ENCODE data around the gene KCNJ5. TPM values are rescaled to one million over a fixed set of nuclear protein-coding genes. Genes with fewer than 3 reads are reported as not detected.

The KCNJ5 gene
- total RNA-seq, 4 donors from 2014 or later: 0.26 to 0.36 TPM; not detected in 2

DNA sequence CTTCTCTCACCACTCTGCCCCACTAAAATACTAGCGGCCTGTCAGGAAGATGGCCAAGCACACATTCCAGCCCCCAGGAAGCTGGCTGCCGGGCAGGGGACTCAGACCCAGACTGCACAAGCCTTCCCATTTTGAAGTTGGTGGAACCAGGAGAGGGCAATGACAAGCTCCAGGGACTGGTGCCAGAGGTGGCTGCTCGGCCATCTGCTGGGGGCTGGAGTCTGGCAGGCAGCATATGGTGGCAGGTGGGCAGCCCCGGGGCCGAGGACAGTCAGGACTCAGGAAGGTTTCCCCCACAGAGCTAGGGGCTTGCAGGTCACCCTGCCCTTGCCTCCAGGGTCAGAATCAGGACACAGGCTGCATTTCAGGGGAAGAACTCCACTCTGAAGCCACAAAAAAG is 22.6 kb downstream of the KCNJ5 start:
- whole genome bisulfite sequencing: 76% methylated on average over 5 of the region's 5 CpGs
- Histone ChIP-seq H3K9me3 (no peaks in the 10 kb centered on the region), H3K36me3 (no peaks in the 10 kb centered on the region), H3K27me3 (no peaks in the 10 kb centered on the region), H3K4me3 (no peak overlapping the region), H3K4me1 (peaks cover 41% of the 10 kb centered on the region), H3K27ac (no peak overlapping the region)
- no peak for DNase-seq (ENCODE audit: low spot score in 2 of 2)
- no peak for TF ChIP-seq EP300 (IDR thresholded peaks at IDR 0.05)
- no peak for TF ChIP-seq POLR2A (IDR thresholded peaks at IDR 0.05)
- no peak for TF ChIP-seq POLR2AphosphoS5 (IDR thresholded peaks at IDR 0.05)
- TF ChIP-seq, protein P1, sequence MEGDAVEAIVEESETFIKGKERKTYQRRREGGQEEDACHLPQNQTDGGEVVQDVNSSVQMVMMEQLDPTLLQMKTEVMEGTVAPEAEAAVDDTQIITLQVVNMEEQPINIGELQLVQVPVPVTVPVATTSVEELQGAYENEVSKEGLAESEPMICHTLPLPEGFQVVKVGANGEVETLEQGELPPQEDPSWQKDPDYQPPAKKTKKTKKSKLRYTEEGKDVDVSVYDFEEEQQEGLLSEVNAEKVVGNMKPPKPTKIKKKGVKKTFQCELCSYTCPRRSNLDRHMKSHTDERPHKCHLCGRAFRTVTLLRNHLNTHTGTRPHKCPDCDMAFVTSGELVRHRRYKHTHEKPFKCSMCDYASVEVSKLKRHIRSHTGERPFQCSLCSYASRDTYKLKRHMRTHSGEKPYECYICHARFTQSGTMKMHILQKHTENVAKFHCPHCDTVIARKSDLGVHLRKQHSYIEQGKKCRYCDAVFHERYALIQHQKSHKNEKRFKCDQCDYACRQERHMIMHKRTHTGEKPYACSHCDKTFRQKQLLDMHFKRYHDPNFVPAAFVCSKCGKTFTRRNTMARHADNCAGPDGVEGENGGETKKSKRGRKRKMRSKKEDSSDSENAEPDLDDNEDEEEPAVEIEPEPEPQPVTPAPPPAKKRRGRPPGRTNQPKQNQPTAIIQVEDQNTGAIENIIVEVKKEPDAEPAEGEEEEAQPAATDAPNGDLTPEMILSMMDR (IDR thresholded peaks at IDR 0.05): no peak

DNA sequence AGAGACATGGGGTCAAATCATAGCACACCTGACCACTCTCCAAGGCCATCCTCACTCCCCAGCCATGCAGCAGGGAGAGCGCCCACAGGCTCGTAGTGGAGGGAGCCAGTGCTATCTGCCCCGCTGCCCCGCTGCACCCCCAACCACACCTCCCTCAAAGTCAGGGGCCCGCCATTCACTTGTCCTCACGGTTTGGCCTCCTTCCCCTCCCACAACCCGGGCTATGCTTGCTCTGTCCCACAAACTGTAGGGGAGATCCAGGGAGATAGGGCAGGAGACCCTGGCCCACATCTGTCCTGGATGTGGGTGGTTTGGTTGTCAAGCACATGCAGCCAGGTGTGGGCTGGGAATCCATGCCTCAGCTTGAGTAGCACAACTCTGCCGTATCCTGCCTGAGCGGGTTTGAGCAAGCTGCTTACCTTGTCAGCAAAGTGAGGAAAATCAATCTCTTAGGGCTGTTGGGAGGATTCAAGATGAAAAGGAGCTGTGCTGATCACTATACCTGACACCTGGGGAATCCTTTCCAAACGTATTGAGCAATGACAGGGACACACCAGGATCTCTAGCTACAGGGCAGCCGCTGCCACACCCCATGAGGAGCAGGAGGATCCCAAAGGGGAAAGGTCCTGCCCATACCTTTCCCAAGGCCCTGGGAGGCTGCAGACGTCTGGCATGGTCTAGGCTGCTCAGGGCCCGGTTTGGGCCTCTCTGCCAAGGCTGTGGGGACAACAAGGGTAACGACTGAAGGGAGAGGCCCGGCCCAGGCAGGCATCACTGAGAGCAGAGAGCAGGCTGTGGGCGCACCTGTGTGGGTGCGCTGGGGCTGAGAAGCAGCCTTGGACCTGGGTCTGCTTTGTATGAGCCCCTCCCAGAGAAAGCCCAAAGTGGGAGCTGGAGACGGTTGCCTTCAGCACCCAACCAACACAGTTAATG is 23.3 kb downstream of the KCNJ5 start:
- Histone ChIP-seq H3K4me1 (peaks cover 34% of the 10 kb centered on the region), H3K27ac (peak overlapping the region; percentile 12), H3K36me3 (no peaks in the 10 kb centered on the region), H3K4me3 (no peak overlapping the region), H3K9me3 (no peaks in the 10 kb centered on the region), H3K27me3 (no peaks in the 10 kb centered on the region)
- DNase-seq (ENCODE audit: low spot score in 2 of 2): no peak
- TF ChIP-seq EP300 (IDR thresholded peaks at IDR 0.05) (no peak), POLR2AphosphoS5 (IDR thresholded peaks at IDR 0.05) (no peak), POLR2A (IDR thresholded peaks at IDR 0.05) (no peak)
- TF ChIP-seq, protein P1 (IDR thresholded peaks at IDR 0.05): no peak
- WGBS: 54% methylated on average over 8 of the region's 18 CpGs

DNA sequence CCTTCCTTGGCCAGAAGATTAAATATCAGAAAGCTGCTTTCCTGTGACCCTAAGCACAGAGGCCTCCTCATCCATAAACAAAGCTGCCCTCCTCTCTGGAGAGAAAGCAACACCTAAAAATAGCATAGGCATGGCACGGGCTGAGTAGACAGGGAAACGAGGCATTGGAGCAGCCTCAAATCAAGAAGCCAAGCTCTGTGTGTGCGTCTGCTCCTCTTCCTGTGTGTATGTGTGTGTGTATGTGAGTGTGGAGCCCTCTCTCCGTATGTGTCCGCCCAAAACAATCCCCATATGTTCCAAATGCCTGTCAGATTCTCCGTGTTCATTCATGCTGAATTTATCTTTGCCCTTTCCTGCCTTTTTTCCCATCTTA is 24.0 kb downstream of the KCNJ5 start:
- no peaks in the 10 kb centered on the region for H3K27me3 ChIP-seq
- TF ChIP-seq EP300 (IDR thresholded peaks at IDR 0.05): no peak
- no peak for TF ChIP-seq POLR2A (IDR thresholded peaks at IDR 0.05)
- TF ChIP-seq, protein P1 (IDR thresholded peaks at IDR 0.05): no peak
- TF ChIP-seq POLR2AphosphoS5 (IDR thresholded peaks at IDR 0.05): no peak
- peaks cover 29% of the 10 kb centered on the region for H3K4me1 ChIP-seq
- H3K4me3 ChIP-seq: no peak overlapping the region
- H3K27ac ChIP-seq: peak overlapping the region; percentile 12
- WGBS: 30% methylated on average over 6 of the region's 6 CpGs
- H3K36me3 ChIP-seq: no peaks in the 10 kb centered on the region
- no peak for DNase-seq (ENCODE audit: low spot score in 2 of 2)
- H3K9me3 ChIP-seq: no peaks in the 10 kb centered on the region

DNA sequence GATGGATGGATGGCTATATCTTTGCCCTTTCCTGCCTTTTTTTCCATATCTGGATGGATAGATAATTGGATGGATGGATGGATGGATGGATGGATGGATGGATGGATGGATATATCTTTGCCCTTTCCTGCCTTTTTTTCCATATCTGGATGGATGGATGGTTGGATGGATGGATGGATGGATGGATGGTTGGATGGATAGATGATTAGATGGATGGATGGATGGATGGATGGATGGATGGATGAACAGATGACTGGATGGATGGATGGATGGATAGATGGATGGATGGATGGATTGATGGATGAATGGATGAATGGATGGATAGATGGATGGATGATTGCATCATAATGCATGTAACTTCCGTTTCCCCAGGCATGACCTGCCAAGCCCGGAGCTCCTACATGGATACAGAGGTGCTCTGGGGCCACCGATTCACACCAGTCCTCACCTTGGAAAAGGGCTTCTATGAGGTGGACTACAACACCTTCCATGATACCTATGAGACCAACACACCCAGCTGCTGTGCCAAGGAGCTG is 24.9 kb downstream of the KCNJ5 start:
- H3K36me3 ChIP-seq: no peaks in the 10 kb centered on the region
- no peaks in the 10 kb centered on the region for H3K9me3 ChIP-seq
- peaks cover 29% of the 10 kb centered on the region for H3K4me1 ChIP-seq
- no peak overlapping the region for H3K27ac ChIP-seq
- peaks cover 3% of the 10 kb centered on the region for H3K27me3 ChIP-seq
- no peak overlapping the region for H3K4me3 ChIP-seq
- no peak for TF ChIP-seq POLR2AphosphoS5 (IDR thresholded peaks at IDR 0.05)
- TF ChIP-seq EP300 (IDR thresholded peaks at IDR 0.05): no peak
- TF ChIP-seq, protein P1 (IDR thresholded peaks at IDR 0.05): no peak
- TF ChIP-seq POLR2A (IDR thresholded peaks at IDR 0.05): no peak
- 68% methylated on average over 3 of the region's 3 CpGs for WGBS
- DNase-seq (ENCODE audit: low spot score in 2 of 2): no peak

DNA sequence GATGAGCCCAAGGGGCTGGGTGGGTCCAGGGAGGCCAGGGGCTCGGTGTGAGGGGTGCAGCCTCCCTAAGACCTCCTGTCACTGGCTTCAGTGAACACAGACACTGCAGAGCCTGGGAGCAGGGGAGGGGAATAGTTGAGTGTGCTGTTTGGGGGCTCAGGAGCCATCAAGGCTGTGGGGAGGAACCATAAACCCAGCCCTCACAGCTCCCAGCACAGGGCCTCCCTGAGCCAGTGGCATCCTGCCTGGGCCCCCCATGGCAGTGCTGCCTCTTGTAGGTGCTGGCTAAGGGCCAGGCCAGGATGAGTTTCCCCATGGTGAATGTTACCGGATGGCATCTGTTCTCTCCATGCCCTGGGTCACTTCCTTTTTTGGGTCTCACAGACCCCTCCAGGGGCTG is 25.5 kb downstream of the KCNJ5 start:
- 75% methylated on average over 2 of the region's 2 CpGs for WGBS

More for the DNA sequence above, 25.5 kb downstream of the KCNJ5 start:
- peaks cover 29% of the 10 kb centered on the region for H3K4me1 ChIP-seq
- no peak overlapping the region for H3K4me3 ChIP-seq
- H3K27ac ChIP-seq: no peak overlapping the region
- no peak for DNase-seq (ENCODE audit: low spot score in 2 of 2)
- no peak for TF ChIP-seq POLR2AphosphoS5 (IDR thresholded peaks at IDR 0.05)
- no peak for TF ChIP-seq EP300 (IDR thresholded peaks at IDR 0.05)
- no peak for TF ChIP-seq POLR2A (IDR thresholded peaks at IDR 0.05)
- TF ChIP-seq, protein P1 (IDR thresholded peaks at IDR 0.05): no peak
- H3K9me3 ChIP-seq: no peaks in the 10 kb centered on the region
- H3K36me3 ChIP-seq: no peaks in the 10 kb centered on the region
- peaks cover 3% of the 10 kb centered on the region for H3K27me3 ChIP-seq
